Endothelial cell of hepatic sinusoid (primary cell): ENCODE results near the gene KPNA3.
"Not testable (repeated sequence)": the region's sequence is repeated elsewhere in the genome, so short reads cannot be mapped to it uniquely, and the experiment has no call there.

Source experiments
- in situ Hi-C: cut with HindIII; loops from 2 replicates; pipeline ENCODE4 v1.10.0; 2017; ENCODE audit warnings: low sequenced_read_pairs

KPNA3 gene

DNA sequence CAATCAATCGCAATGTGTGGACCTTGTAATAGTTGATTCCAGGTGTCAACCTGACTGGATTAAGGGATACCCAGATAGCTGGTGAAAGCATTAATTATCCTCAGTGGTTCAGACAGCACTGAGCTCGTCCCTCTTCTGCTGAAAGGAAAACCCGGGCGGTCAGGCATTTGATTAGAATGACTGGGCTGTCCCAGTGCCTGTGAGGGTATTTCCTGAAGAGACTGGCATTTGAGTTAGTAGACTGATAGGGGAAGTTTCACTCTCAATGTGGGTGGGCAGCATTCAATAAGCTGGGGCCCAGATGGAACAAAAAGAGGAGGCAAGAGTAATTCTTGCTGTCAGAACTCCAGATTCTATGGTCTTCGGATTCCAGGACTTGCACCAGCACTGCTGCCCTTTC is 31.9 kb downstream of the KPNA3 start:
- in situ Hi-C loops: no loop called here

DNA sequence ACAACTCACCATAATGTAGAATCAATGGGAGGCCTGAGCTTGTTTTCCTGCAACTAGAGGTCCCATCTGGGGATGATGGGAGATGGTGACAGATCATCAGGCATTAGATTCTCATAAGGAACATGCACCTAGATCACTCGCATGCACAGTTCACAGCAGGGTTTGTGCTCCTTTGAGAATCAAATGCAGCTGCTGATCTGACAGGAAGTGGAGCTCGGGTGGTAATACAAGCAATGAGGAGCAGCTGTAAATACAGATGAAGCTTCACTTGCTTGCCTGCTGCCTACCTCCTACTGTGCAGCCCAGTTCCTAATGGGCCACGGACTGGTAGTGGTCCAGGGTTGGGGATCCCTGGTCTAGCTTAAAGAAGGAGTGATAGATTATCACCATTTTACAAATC is 33.0 kb downstream of the KPNA3 start:
- in situ Hi-C loops: no loop called here

DNA sequence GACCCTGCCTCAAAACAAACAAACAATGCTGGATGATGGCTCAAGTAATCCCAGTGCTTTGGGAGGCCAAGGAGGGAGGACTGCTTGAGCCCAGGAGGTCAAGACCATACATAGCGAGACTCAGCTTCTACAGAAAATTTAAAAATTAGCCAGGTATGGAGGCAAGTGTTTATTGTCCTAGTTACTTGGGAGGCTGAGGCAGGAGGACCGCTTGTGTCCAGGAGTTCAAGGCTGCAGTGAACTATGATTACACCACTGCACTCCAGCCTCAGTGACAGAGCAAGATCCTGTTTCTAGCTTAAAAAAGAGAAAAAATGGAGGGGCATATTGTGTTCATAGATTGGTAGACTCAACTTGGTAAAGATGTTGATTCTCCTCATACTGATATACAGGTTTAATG is 36.2 kb downstream of the KPNA3 start:
- in situ Hi-C loops: no loop called here

DNA sequence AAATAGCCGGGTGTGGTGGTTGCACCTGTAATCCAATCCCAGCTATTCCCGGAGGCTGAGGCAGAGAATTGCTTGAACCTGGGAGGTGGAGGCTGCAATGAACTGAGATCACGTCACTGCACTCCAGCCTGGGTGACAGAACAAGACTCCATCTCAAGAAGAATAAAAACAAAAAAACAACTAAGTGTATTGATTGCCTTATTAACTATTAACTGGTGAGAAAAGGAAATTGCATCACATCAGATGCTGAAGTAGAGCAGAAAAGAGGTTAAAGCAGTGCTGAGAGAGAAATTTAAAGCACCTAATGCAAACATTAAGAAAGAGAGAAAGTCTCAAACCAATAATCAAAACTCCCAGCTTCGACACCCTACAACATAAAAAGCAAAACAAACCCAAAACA is 38.3 kb downstream of the KPNA3 start:
- in situ Hi-C loops: no loop called here

DNA sequence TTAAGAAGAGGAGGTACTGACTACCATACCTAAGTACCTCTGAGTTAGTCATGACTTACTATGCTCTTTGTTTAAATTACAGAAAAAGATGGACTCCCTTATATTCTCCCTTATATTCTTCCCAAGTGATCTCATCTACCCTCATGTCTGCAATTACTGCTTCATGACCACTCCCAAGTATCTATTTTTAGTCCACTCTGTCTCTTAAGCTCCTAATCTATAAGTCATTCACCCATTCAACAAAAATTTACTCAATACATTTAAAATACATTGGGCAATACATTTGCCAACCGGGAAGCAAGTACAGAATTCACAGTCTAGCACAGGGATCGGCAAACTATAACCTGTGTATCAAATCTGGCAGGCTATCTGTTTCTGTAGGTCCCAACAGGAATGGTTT is 42.6 kb downstream of the KPNA3 start:
- in situ Hi-C loops: no loop called here

DNA sequence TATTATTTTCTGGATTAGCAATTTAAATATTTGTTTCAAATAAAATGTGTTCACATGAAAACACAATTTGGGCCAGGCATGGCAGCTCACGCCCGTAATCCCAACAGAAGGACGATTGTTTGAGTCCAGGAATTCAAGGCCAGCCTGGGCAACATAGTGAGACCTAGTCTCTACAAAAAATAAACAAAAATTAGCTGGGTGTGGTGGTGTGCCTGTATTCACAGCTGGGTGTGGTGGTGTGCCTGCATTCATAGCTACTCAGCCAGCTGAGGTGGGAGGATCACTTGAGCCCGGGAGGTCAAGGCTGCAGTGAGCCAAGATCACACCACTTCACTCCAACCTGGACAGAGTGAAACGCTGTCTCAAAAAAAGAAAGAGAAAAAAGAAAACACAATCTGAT is 46.4 kb downstream of the KPNA3 start:
- in situ Hi-C loops: no loop called here

DNA sequence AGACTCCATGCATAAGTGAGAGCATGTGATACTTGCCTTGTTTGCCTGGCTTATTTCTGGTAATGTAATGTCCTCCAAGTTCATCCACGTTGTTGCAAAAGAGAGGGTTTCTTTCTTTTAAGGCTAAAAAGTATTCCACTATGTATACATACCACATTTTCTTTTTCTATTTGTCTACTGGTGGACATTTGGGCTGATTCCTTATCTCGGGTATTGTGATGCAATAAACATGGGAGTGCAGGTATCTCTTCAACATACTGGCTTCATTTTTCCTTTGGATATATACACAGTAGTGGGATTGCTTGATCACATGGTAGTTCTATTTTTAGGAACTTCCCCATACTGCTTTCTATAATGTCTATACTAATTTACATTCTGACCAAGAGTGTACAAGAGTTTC is 51.6 kb downstream of the KPNA3 start:
- in situ Hi-C loops: no loop called here

DNA sequence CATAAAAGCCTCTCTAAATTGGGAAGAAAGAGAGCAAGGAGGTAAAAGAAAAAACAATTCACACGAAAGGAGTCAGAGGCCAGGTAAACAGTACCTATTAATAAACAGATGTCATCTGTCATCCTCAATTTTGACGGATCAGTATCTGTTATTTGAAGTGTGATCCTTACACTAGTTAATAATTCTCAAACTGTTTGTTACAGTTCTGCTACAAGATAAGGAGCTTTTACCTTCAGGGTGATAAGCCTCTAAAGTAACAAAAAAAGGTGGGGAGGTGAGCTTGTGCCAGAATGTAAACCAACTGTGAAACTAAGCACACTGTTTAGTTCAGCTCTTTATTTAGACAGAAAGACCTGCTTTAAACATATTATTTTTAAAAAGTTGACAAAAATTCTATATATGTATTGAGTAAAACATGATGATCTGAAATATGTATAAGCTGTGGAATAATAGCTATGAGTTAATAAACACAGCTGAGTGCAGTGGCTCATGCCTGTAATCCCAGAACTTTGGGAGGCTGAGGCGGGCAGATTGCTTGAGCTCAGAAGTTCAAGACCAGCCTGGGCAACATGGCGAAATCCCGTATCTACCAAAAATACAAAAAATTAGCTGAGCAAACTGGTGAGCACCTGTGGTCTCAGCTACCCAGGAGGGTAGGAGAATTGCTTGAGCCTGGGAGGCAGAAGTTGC is 52.8 kb downstream of the KPNA3 start:
- in situ Hi-C loops: loop anchor here (5.0 kb wide), 1 partner anchor 103 kb away; no protein-coding TSS in a partner anchor

DNA sequence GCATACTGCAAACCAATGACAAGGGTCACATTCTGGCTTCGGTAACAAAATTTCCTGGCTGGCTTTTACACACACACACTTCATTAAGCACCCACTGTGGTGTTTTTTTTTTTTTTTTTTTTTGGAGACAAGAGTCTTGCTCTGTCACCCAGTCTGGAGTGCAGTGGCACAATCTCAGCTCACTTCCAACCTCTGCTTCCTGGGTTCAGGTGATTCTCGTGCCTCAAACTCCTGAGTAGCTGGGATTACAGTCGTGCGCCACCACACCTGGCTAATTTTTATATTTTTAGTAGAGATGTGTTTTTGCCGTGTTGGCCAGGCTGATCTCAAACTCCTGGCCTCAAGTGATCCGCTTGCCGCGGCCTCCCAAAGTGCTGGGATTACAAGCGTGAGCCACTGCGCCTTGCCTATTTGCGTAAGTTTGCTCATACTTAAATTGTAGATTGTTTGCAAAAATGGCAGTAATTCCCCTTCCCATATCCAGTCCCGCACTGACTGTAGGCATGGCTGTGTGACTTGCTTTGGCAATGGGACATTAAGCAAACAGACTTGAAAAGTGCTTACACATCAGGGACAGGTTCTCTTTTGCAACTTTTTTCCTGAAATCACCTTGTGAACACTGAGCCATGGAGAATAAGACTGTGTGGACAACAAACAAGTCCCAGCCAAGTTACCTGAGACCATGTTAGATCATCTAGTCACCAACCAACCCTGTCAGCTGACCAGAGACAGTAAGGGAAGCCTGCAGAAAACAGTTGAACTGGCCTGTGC is 59.1 kb downstream of the KPNA3 start:
- in situ Hi-C loops: no loop called here

DNA sequence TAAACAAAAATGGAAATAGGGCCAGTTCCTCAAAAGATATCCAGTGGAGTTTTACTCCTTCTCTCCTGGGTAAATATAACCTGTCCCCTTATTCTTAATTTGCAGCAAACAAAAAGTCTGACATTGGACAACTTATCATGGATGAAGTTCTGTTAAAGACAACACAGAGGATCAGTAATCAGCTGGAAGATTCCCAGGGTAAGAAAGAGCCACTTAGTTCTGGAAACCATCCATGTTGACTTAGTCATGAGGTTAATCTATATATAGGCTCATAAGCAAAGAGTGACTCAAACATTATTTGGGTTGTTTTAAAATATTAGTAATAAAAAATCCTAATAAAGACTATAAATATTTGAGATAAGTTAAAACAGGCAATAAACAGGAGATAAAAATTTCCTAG is 60.7 kb downstream of the KPNA3 start:
- in situ Hi-C loops: no loop called here

DNA sequence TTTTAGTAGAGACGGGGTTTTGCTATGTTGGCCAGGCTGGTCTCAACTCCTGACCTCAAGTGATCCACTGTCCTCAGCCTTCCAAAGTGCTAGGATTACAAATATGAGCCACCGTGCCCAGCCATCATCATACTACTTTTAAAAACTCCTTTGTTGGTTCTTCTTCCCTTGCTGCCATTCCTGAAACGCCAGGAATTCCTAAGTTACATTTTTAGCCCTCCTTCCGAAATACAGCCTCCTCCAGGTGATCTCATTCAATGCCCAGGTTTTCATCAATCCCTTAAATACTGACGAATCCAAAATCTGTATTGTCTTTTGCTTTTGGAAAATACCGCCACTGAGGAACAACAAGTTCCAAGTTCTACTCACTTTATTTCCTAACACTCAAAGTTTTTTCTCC is 75.9 kb downstream of the KPNA3 start:
- in situ Hi-C loops: no loop called here

DNA sequence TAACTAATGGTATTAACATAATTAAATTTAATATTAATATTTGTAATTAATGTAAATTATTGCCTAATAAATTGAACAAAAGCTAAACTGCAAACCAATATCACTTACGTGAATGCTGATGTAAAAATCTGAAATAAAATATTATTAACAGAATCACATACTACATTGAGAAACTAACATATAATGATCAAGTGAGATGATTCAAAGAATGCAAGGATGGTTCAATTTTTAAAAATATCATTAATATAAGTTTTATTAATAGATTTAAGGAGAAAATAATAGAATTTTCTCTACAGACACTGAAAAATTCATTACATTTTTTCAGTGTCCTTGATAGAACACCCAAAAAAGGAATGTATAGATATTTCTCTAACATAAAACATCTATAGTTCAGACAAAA is 77.7 kb downstream of the KPNA3 start:
- in situ Hi-C loops: no loop called here

DNA sequence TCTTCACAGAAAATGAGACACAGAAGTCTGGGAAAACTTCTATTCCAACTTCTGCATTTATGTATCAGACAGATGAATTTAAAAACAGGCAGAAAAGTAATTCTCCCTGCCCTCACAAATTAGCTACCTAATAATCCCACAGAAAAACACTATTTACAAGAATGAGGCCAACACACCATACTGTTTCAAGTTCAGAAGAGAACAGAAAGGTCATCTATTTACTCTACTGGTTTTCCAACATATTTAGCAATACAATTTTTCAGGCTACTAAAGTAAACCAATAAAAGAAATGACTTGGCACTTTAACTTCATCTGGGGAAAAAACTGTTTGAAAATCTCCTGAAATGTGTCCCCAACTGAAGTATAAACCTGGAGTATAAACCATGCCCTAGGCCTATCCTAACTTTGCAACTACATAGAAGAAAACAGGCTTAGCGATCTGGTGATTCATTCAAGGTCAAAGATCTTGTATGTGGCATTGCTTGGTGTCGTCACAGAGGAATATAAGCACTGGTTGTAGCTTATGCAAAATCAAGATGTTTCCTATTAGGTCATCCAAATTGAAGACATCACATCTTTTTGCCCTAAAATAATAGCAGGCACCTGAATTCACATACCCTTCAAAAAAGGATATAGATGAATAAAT is 81.1 kb downstream of the KPNA3 start:
- in situ Hi-C loops: no loop called here

DNA sequence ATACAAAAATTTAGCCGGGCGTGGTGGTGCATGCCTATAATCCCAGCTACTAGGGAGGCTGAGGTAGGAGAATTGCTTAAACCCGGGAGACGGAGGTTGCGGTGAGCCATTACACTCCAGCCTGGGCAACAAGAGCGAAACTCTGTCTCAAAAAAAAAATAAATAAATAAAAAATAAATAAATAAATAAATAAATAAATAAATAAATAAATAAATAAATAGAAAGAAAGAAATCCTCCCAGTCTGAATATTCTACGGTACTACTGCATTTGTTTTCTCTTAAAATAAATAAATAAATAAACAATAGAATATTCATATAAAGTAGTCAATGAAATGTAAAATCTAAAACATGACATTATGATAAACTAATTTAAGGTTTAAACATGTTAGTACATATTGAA is 88.2 kb downstream of the KPNA3 start:
- in situ Hi-C loops: not testable (repeated sequence)

DNA sequence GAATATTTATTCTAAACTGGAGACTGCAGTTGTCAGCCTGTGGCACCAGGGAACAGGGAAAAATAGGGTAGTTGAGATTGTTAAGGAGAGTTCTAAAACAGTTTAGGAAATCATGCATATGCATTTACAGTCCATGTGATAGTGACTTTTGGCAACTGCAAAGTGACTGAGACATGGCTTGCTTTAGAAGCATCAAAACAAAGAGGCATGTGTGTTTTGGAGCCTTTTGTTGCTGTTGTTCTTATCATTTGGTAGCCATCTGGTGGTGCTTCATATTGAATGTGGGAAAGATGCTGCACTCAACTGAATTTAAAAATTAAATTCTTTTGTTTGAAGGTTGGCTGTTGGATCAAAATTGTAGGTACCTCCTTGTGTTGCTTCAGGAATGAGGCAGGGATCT is 91.0 kb downstream of the KPNA3 start:
- in situ Hi-C loops: no loop called here

DNA sequence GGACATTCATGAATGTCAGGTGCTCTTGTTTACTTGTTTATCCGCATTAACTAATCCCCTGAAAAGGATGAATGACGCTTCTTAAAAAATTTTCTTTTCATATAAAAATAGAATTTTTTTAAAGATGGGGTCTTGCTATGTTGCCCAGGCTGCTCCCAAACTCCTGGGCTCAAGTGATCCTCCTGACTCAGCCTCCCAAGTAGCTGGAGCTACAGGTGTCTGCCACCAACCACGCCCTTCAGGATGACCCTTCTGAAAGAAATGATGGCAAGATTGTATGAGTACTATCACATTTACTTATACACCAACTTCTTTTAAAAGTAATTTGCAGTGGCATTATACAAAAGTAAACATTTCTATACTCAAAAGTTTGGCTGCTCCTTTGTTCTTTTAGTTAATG is 95.0 kb downstream of the KPNA3 start:
- in situ Hi-C loops: no loop called here

DNA sequence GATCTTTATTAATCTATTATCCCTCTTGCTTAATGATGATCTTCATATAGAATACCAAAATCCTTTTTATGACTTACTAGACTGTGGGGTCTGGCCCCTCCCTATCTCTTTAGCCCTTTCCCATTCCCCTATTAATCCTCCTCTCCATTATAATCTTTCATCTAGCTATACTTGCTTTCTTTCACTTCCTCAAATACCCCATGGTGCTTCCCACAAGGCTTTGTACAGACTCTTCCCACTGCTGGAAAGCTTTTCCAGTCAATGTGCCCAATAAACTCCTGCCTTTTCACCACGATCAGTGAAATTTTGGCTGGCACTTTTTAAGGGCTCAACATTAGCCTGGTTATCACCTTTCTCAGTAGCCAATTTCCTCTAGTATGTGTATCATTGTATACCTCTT is 98.0 kb downstream of the KPNA3 start:
- in situ Hi-C loops: no loop called here

DNA sequence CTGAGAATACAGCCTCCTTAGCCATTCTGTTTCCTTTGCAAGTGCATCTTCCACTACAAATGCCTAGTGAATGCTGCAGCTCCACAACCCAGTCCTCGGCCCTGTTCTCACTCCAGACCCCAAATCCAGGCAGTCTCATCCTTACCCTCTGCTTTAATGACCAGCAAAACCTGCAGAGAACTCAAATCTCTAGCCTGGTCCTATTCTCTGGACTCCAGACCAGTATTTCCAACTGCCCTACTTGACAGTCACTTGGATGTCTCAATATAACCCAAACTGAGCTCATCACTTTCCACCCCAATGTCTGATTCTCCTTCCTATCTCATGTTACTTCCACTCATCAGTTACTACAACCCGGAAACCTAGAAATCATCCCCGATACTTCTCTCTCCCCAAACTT is 98.6 kb downstream of the KPNA3 start:
- in situ Hi-C loops: no loop called here

DNA sequence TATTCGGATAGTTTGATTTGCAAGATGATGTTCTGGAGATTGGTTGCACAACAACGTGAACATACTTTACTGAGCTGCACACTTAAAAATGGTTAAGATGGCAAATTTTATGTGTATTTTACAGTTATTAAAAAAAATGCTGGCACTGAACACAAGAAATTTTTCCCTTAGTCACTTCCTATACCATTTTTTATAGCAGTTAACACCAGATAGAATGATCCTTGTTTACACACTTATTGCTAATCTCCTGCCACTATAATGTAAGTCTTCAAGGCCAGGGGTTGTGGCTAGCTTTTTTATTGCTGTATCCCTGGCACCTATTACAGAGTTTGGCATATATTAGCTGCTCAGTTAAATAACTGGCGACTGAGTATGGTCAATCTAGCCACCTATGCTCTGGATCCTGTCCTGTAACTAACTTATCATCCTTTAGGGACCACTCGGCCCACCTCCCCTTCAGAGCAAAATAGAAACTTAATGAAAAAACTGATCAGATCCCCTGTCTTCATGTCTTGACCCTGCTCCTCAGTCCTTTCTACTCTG is 99.2 kb downstream of the KPNA3 start:
- in situ Hi-C loops: no loop called here

DNA sequence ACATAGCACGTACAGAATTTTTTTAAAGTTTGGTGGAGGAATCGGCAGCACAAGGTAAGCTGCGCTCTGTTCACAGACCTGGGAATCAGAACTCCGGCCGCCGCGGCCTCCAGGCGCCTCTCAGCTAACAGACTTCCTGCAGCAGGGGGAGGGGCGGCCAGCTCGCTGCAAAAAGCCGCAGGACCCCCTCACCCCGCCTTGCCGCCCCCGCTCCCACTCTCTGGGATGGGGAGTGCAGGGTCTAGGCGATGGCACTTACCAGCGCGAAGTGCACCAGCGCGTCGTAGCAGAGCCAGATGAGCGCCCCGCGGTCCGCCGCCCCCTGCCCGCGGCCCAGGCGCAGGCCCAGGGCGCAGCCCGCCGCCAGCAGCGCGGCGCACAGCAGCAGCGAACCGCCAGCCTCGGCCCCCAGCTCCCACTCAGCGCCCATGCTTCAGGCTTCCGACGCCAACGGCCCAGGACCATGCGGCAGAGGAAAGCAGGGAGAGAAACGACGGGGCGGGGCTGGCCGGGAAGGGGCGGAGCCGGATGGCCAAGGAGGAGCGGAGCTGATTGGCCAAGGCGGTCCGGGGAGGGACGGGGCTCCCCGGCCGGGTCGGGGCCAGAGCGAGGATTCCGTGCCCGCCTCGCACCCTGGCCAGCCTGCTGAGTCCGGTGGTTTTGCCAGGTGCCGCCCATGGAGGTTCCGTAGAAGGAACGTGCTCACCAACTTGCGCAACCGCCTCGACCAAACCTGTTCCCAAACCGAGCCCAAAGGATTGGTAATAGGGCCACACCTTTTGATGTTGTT is 101.3 kb downstream of the KPNA3 start, which contains the start of gene EBPL:
TSS of gene EBPL (minus strand) at position 492 of the 790 bp plus-strand sequence. CDS start at position 430, 62 bp downstream.
- in situ Hi-C loops: no loop called here
